Measurements from ENCODE around the gene RPS6KB1.
"Not testable (repeated sequence)": the region's sequence is repeated elsewhere in the genome, so short reads cannot be mapped to it uniquely, and the experiment has no call there.

Gene RPS6KB1

DNA sequence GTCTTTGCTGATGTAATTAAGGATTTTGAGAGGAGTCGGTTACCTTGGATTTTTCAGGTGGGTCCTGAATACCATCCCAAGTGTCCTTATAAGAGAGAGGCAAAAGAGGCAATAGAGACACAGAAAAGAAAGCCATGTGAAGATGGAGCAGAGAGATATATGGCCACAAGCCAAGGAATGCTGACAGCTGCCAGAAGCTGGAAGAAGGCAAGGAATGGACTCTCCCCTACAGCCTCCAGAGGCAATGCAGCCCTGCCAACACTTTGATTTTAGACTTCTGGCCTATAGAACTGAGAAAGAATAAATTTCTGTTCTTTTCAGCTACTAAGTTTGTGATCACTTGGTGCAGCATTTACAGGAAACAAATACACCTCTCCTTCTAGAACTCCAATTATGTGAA lies 79.9 kb downstream of the RPS6KB1 start:
- Histone ChIP-seq H3K27me3 (ENCODE audit: insufficient read depth, poor library complexity, severe bottlenecking) (no peaks in the 10 kb centered on the region), H3K27ac (replicated peaks) (no peak overlapping the region), H3K4me3 (replicated peaks; ENCODE audit: insufficient read depth, low read length) (no peak overlapping the region)
- no peak for TF ChIP-seq GABPA (IDR thresholded peaks at IDR 0.05; ENCODE audit: low read depth)
- TF ChIP-seq, protein P1, sequence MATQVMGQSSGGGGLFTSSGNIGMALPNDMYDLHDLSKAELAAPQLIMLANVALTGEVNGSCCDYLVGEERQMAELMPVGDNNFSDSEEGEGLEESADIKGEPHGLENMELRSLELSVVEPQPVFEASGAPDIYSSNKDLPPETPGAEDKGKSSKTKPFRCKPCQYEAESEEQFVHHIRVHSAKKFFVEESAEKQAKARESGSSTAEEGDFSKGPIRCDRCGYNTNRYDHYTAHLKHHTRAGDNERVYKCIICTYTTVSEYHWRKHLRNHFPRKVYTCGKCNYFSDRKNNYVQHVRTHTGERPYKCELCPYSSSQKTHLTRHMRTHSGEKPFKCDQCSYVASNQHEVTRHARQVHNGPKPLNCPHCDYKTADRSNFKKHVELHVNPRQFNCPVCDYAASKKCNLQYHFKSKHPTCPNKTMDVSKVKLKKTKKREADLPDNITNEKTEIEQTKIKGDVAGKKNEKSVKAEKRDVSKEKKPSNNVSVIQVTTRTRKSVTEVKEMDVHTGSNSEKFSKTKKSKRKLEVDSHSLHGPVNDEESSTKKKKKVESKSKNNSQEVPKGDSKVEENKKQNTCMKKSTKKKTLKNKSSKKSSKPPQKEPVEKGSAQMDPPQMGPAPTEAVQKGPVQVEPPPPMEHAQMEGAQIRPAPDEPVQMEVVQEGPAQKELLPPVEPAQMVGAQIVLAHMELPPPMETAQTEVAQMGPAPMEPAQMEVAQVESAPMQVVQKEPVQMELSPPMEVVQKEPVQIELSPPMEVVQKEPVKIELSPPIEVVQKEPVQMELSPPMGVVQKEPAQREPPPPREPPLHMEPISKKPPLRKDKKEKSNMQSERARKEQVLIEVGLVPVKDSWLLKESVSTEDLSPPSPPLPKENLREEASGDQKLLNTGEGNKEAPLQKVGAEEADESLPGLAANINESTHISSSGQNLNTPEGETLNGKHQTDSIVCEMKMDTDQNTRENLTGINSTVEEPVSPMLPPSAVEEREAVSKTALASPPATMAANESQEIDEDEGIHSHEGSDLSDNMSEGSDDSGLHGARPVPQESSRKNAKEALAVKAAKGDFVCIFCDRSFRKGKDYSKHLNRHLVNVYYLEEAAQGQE (IDR thresholded peaks at IDR 0.05; ENCODE audit: insufficient replicate concordance, low read depth), result no peak
- TF ChIP-seq CTCF (IDR thresholded peaks at IDR 0.05; ENCODE audit: insufficient read depth, low read length), result no peak
- TF ChIP-seq SPI1 (IDR thresholded peaks at IDR 0.05; ENCODE audit: borderline replicate concordance, low read depth), result no peak
- no peak for TF ChIP-seq POLR2AphosphoS5 (IDR thresholded peaks at IDR 0.05; ENCODE audit: low read depth)
- DNase-seq (ENCODE audit: low read depth in 1 of 2, low spot score in 1 of 2), result no peak

DNA sequence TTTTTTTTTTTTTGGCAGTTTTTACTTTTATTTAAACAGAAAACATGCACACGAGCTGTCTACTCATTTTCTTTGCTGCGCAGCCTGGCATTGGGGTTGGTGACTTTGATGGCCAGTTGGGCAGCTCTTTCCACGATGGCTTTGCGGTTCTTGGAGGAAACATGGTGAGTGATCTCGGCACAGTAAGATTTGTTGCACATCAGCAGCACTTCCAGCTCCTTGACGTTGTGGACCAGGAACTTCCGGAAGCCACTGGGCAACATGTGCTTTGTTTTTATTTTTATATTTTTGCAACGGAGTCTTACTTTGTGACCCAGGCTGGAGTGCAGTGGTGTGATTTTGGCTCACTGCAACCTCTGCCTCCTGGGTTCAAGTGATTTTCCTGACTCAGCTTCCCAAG lies 80.6 kb downstream of the RPS6KB1 start:
- H3K4me3 ChIP-seq (replicated peaks; ENCODE audit: insufficient read depth, low read length); H3K27me3 ChIP-seq (ENCODE audit: insufficient read depth, poor library complexity, severe bottlenecking); H3K27ac ChIP-seq (replicated peaks); DNase-seq (ENCODE audit: low read depth in 1 of 2, low spot score in 1 of 2): not testable (repeated sequence)

DNA sequence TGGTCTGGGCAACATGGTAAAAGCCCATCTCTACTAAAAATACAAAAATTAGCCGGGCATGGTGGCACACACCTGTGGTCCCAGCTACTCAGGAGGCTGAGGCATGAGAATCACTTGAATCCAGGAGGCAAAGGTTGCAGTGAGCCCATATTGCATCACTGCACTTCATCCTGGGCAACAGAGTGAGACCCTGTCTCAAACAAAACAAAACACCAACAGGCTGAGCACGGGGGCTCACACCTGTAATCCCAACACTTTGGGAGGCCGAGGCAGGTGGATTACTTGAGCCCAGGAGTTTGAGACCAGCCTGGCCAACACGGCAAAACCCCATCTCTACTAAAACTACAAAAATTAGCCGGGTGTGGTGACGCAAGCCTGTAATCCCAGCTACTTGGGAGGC lies 82.2 kb downstream of the RPS6KB1 start:
- H3K27ac ChIP-seq (replicated peaks); DNase-seq (ENCODE audit: low read depth in 1 of 2, low spot score in 1 of 2); H3K27me3 ChIP-seq (ENCODE audit: insufficient read depth, poor library complexity, severe bottlenecking); H3K4me3 ChIP-seq (replicated peaks; ENCODE audit: insufficient read depth, low read length): not testable (repeated sequence)

DNA sequence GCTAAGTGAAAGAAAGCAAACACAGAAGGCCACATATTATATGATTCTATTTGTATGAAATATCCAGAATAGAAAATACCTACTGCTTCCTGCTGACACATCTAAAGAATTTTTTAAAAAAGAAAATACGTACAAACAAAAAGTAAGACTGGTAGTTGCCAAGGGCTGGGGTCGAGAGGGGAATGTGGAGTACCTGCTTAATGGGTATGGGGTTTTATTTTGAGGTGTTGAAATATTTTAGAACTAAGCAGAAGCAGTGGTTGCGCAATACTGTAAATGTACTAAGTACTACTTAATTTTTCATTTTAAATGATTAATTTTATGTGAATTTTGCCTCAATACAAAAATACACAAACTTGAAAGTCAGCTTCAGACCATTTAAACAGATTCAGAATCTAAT lies 103.7 kb downstream of the RPS6KB1 start:
- H3K27ac ChIP-seq (replicated peaks); H3K4me3 ChIP-seq (replicated peaks; ENCODE audit: insufficient read depth, low read length); H3K27me3 ChIP-seq (ENCODE audit: insufficient read depth, poor library complexity, severe bottlenecking); DNase-seq (ENCODE audit: low read depth in 1 of 2, low spot score in 1 of 2): not testable (repeated sequence)
